ENCODE data around the gene TMEM200A. TPM values are rescaled to one million over a fixed set of nuclear protein-coding genes. Genes with fewer than 3 reads are reported as not detected.

Gene TMEM200A
- total RNA-seq, 1 experiment from 2014 or later: 22.9 TPM

DNA sequence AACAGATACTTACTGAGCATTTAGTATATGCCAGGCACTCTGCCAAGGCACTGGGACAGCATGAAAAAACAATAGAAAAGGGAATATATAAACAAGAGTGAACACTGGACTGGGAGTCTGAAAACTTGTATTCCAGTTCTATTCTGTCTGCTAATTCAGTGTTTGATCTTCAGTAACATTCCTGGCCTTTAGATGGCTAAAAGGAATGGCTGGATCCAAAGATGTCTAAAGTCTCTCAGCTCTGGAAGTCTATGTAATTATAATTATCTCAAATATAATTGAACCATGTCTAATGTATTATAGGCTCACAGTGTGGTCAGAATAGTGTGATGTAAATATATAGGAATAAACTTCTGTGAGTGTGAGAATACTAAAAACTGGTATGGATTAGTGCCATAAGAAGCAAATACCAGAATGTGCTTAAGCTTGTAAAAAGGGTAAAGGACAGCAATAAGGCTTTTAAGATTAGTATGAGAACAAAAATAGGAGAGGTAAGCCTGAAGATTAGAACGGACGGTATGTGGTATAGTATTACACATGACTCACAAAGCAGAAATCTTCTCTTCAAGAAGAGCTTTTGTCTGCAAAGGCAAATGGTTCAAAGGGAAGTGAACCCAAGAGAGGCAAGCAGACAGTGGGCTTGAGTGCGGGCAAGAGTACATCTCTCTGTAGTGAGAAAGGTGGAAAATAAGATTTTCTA is 68.5 kb downstream of the TMEM200A start (continued):
- TF ChIP-seq, protein P1, sequence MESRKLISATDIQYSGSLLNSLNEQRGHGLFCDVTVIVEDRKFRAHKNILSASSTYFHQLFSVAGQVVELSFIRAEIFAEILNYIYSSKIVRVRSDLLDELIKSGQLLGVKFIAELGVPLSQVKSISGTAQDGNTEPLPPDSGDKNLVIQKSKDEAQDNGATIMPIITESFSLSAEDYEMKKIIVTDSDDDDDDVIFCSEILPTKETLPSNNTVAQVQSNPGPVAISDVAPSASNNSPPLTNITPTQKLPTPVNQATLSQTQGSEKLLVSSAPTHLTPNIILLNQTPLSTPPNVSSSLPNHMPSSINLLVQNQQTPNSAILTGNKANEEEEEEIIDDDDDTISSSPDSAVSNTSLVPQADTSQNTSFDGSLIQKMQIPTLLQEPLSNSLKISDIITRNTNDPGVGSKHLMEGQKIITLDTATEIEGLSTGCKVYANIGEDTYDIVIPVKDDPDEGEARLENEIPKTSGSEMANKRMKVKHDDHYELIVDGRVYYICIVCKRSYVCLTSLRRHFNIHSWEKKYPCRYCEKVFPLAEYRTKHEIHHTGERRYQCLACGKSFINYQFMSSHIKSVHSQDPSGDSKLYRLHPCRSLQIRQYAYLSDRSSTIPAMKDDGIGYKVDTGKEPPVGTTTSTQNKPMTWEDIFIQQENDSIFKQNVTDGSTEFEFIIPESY (IDR thresholded peaks at IDR 0.05; ENCODE audit: extremely low read depth, insufficient replicate concordance, low read length): no peak
- TF ChIP-seq CBX3 (IDR thresholded peaks at IDR 0.05; ENCODE audit: low read depth) (peak; percentile 69; the same call in 1 of the 2 replicates), ELF1 (IDR thresholded peaks at IDR 0.05; ENCODE audit: borderline replicate concordance, low read depth) (no peak), FOSL1 (IDR thresholded peaks at IDR 0.05; ENCODE audit: low read depth) (peak; percentile 56), CTCF (IDR thresholded peaks at IDR 0.05 in 2 of 3, conservative IDR thresholded peaks at IDR 0.05 in 1 of 3; ENCODE audit: borderline replicate concordance in 1 of 3, insufficient read depth in 1 of 3, low read depth in 2 of 3, low read length in 2 of 3) (no peak), SIN3A (IDR thresholded peaks at IDR 0.05; ENCODE audit: low read depth) (no peak), YY1 (IDR thresholded peaks at IDR 0.05; ENCODE audit: extremely low read depth, insufficient replicate concordance, low read depth, low read length) (no peak), JUND (IDR thresholded peaks at IDR 0.05) (peak; percentile 69), SP1 (IDR thresholded peaks at IDR 0.05; ENCODE audit: low read depth) (peak; percentile 43; the same call in 1 of the 2 replicates), ZFX (IDR thresholded peaks at IDR 0.05) (no peak)
- TF ChIP-seq, protein P2, sequence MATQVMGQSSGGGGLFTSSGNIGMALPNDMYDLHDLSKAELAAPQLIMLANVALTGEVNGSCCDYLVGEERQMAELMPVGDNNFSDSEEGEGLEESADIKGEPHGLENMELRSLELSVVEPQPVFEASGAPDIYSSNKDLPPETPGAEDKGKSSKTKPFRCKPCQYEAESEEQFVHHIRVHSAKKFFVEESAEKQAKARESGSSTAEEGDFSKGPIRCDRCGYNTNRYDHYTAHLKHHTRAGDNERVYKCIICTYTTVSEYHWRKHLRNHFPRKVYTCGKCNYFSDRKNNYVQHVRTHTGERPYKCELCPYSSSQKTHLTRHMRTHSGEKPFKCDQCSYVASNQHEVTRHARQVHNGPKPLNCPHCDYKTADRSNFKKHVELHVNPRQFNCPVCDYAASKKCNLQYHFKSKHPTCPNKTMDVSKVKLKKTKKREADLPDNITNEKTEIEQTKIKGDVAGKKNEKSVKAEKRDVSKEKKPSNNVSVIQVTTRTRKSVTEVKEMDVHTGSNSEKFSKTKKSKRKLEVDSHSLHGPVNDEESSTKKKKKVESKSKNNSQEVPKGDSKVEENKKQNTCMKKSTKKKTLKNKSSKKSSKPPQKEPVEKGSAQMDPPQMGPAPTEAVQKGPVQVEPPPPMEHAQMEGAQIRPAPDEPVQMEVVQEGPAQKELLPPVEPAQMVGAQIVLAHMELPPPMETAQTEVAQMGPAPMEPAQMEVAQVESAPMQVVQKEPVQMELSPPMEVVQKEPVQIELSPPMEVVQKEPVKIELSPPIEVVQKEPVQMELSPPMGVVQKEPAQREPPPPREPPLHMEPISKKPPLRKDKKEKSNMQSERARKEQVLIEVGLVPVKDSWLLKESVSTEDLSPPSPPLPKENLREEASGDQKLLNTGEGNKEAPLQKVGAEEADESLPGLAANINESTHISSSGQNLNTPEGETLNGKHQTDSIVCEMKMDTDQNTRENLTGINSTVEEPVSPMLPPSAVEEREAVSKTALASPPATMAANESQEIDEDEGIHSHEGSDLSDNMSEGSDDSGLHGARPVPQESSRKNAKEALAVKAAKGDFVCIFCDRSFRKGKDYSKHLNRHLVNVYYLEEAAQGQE (IDR thresholded peaks at IDR 0.05; ENCODE audit: low read depth): no peak
- TF ChIP-seq, protein P3, sequence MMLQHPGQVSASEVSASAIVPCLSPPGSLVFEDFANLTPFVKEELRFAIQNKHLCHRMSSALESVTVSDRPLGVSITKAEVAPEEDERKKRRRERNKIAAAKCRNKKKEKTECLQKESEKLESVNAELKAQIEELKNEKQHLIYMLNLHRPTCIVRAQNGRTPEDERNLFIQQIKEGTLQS (IDR thresholded peaks at IDR 0.05): no peak
